RPMI7951 (cell line): ENCODE data around the gene BLTP3A. TPM values are rescaled to one million over a fixed set of nuclear protein-coding genes. Genes with fewer than 3 reads are reported as not detected.

ENCODE experiments used
- DNase-seq: peaks from one replicate; pipeline ENCODE4 v3.0.0-alpha.2; 2012; ENCODE audit warnings: low read depth
- total RNA-seq: library from RNA; depleted of rRNA; stranded (reverse); fragments of >200 nt; shearing (Covaris generic); gene quantifications from 2 replicates; pipeline ENCODE4 v1.2.3, GENCODE V29; 2014; rRNA removed

Gene BLTP3A
- total RNA-seq, 1 experiment from 2014 or later, result 4.4 TPM

- no peak for DNase-seq
These were observed 27.9 kb downstream of the BLTP3A start for GRCh38 chr6:34819571-34820480.

GRCh38 chr6:34829137-34829536 is 37.3 kb downstream of the BLTP3A start:
- DNase-seq, result no peak

GRCh38 chr6:34832942-34833341 is 41.1 kb downstream of the BLTP3A start:
- DNase-seq, result no peak

GRCh38 chr6:34834789-34835518 is 43.1 kb downstream of the BLTP3A start:
- DNase-seq, result peak; percentile 11

- no peak for DNase-seq
These were observed 44.1 kb downstream of the BLTP3A start for GRCh38 chr6:34836008-34836407.

GRCh38 chr6:34836451-34836850 is 44.6 kb downstream of the BLTP3A start:
- peak; percentile 7 for DNase-seq

- DNase-seq, result no peak
These were observed 45.6 kb downstream of the BLTP3A start for GRCh38 chr6:34837528-34837927.

- DNase-seq, result peak; percentile 20
These were observed 47.9 kb downstream of the BLTP3A start for GRCh38 chr6:34839666-34840352.

Other genes with a start within 250 kb of the BLTP3A start
- gene SPDEF, start 235.8 kb upstream of the BLTP3A start, total RNA-seq, result 0.20 and 0.24 TPM in 2 replicates
- 33.9 and 36.8 TPM in 2 replicates for gene ILRUN, start 95.3 kb upstream of the BLTP3A start, total RNA-seq
- 258 and 293 TPM in 2 replicates for gene SNRPC, start 34.6 kb upstream of the BLTP3A start, total RNA-seq
- gene TAF11, start 96.0 kb downstream of the BLTP3A start, total RNA-seq, result 40.3 and 46.3 TPM in 2 replicates
- 7.4 TPM in 2 replicates for gene ANKS1A, start 97.2 kb downstream of the BLTP3A start, total RNA-seq